Fibroblast of lung (primary cell): ENCODE measurements around the gene TCF12. TPM values are rescaled to one million over a fixed set of nuclear protein-coding genes. Genes with fewer than 3 reads are reported as not detected.
"Not testable (repeated sequence)": the region's sequence is repeated elsewhere in the genome, so short reads cannot be mapped to it uniquely, and the experiment has no call there.

Experiments
- DNase-seq, 2 donors: peaks; one replicate each; pipeline versions ENCODE4 v3.0.0 to v3.0.0-alpha.2; 2010; ENCODE audit warnings: low read depth in 2 of 2
- H2AFZ ChIP-seq: 2 replicates; pipeline ENCODE4 v1.5.1; 2012; ENCODE audit warnings: low read length, control low read depth, inconsistent platforms
- H3K27ac ChIP-seq: 2 replicates; pipeline ENCODE4 v1.5.1; 2011; ENCODE audit warnings: low read length, control low read depth; ENCODE audit not compliant: insufficient read depth
- H3K27me3 ChIP-seq: 2 replicates; pipeline ENCODE4 v1.5.1; 2011; ENCODE audit warnings: mild to moderate bottlenecking, low read length; ENCODE audit not compliant: control insufficient read depth, insufficient read depth
- H3K36me3 ChIP-seq: 2 replicates; pipeline ENCODE4 v1.5.1; 2011; ENCODE audit warnings: low read length; ENCODE audit not compliant: control insufficient read depth, insufficient read depth
- H3K4me1 ChIP-seq: 2 replicates; pipeline ENCODE4 v1.5.1; 2011; ENCODE audit warnings: low read length; ENCODE audit not compliant: control insufficient read depth, insufficient read depth; ENCODE audit errors: extremely low read depth
- H3K4me2 ChIP-seq: 2 replicates; pipeline ENCODE4 v1.5.1; 2011; ENCODE audit warnings: low read length, control low read depth; ENCODE audit not compliant: insufficient read depth; ENCODE audit errors: extremely low read depth
- H3K4me3 ChIP-seq, 4 experiments: fragments of 200-600 bp in 1 of 4; sonication (generic) in 1 of 4; replicated peaks in 1 of 4; 2 replicates each; pipeline ENCODE4 v1.5.1; 2011 to 2016; ENCODE audit warnings: low read length in 4 of 4, low read depth in 3 of 4, mild to moderate bottlenecking in 3 of 4, control low read depth in 2 of 4, inconsistent platforms in 1 of 4, mixed read lengths in 1 of 4; ENCODE audit not compliant: insufficient read depth in 1 of 4; ENCODE audit errors: control extremely low read depth in 1 of 4
- H3K79me2 ChIP-seq: 2 replicates; pipeline ENCODE4 v1.5.1; 2012; ENCODE audit warnings: mild to moderate bottlenecking, low read length, inconsistent platforms; ENCODE audit not compliant: control insufficient read depth, insufficient read depth
- H3K9ac ChIP-seq: 2 replicates; pipeline ENCODE4 v1.5.1; 2011; ENCODE audit warnings: mild to moderate bottlenecking, low read length, control low read depth; ENCODE audit not compliant: insufficient read depth
- H3K9me3 ChIP-seq: 2 replicates; pipeline ENCODE4 v1.5.1; 2012; ENCODE audit warnings: low read depth, low read length; ENCODE audit not compliant: control insufficient read depth, insufficient read depth
- H4K20me1 ChIP-seq: 2 replicates; pipeline ENCODE4 v1.5.1; 2011; ENCODE audit warnings: low read length; ENCODE audit not compliant: control insufficient read depth, insufficient read depth; ENCODE audit errors: extremely low read depth
- EZH2 ChIP-seq: IDR thresholded peaks from 2 replicates; pipeline ENCODE4 v1.5.1; 2012; ENCODE audit warnings: low read length, control low read depth, mild to moderate bottlenecking; ENCODE audit errors: missing control alignments
- polyA plus RNA-seq, 2 donors: library from polyadenylated mRNA; depleted of rRNA in 1 of 2; stranded (reverse) in 1 of 2; unstranded in 1 of 2; fragments of >200 nt; gene quantifications; 2 replicates each; pipeline ENCODE4 v1.2.1, GENCODE V29; 2011 to 2012; ENCODE audit warnings: missing spikeins in 1 of 2
- total RNA-seq: library from RNA; depleted of rRNA; stranded (reverse); fragments of >200 nt; gene quantifications from 2 replicates; pipeline ENCODE4 v1.2.1, GENCODE V29; 2014
- TF ChIP-seq, protein P1 (sequence below), 2 donors: IDR thresholded peaks in 1 of 2; conservative IDR thresholded peaks in 1 of 2; 1 replicate in 1 of 2; 2 replicates in 1 of 2; pipeline ENCODE4 v1.5.1; 2011 to 2012; ENCODE audit warnings: low read length in 2 of 2, control low read depth in 1 of 2, inconsistent platforms in 1 of 2, low read depth in 1 of 2, mild to moderate bottlenecking in 1 of 2

The TCF12 gene
- total and polyA plus RNA-seq, 2 donors (not counting 1 experiment from before 2014, with no cell fraction given): 105 to 232 TPM

DNA sequence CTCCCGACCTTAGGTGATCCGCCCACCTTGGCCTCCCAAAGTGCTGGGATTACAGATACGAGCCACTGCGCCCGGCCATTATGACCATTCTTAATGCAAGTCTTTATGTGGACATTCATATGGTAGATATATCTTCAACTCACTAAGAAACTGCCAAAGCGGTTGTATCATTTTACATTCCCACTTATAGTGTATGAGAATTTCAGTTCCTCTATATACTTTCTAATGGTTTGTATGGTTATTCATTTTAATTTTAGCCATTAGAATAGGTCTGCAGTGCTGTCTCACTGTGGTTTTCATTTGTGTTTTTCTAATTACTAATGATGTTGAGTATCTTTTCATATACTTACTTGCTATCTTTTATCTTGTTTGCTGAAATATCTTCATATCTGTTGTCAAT is 32.5 kb downstream of the TCF12 start:
- TF ChIP-seq EZH2: no peak
- TF ChIP-seq, protein P1, sequence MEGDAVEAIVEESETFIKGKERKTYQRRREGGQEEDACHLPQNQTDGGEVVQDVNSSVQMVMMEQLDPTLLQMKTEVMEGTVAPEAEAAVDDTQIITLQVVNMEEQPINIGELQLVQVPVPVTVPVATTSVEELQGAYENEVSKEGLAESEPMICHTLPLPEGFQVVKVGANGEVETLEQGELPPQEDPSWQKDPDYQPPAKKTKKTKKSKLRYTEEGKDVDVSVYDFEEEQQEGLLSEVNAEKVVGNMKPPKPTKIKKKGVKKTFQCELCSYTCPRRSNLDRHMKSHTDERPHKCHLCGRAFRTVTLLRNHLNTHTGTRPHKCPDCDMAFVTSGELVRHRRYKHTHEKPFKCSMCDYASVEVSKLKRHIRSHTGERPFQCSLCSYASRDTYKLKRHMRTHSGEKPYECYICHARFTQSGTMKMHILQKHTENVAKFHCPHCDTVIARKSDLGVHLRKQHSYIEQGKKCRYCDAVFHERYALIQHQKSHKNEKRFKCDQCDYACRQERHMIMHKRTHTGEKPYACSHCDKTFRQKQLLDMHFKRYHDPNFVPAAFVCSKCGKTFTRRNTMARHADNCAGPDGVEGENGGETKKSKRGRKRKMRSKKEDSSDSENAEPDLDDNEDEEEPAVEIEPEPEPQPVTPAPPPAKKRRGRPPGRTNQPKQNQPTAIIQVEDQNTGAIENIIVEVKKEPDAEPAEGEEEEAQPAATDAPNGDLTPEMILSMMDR (conservative IDR thresholded peaks at IDR 0.05 in 1 of 2, IDR thresholded peaks at IDR 0.05 in 1 of 2; ENCODE audit: low read depth in 1 of 2, low read length in 2 of 2): no peak
- H3K27me3 ChIP-seq: no peaks in the 10 kb centered on the region
- no peak overlapping the region for H3K4me2 ChIP-seq
- no peaks in the 10 kb centered on the region for H3K9me3 ChIP-seq
- peaks cover 2% of the 10 kb centered on the region for H4K20me1 ChIP-seq
- no peak overlapping the region for H3K27ac ChIP-seq
- peaks cover 41% of the 10 kb centered on the region for H3K79me2 ChIP-seq
- H3K9ac ChIP-seq: no peak overlapping the region
- H2AFZ ChIP-seq: no peak overlapping the region
- no peaks in the 10 kb centered on the region for H3K36me3 ChIP-seq
- no peak overlapping the region for H3K4me3 ChIP-seq
- peaks cover 3% of the 10 kb centered on the region for H3K4me1 ChIP-seq
- no peak for DNase-seq

- H3K36me3 ChIP-seq: no peaks in the 10 kb centered on the region
- no peaks in the 10 kb centered on the region for H3K27me3 ChIP-seq
- no peak overlapping the region for H3K4me2 ChIP-seq
- no peak for TF ChIP-seq EZH2
- TF ChIP-seq, protein P1 (conservative IDR thresholded peaks at IDR 0.05 in 1 of 2, IDR thresholded peaks at IDR 0.05 in 1 of 2; ENCODE audit: low read depth in 1 of 2, low read length in 2 of 2): no peak
- H3K9ac ChIP-seq: no peak overlapping the region
- H2AFZ ChIP-seq: no peak overlapping the region
- H3K9me3 ChIP-seq: no peaks in the 10 kb centered on the region
- peaks cover 43% of the 10 kb centered on the region for H3K79me2 ChIP-seq
- H3K27ac ChIP-seq: no peak overlapping the region
- peaks cover 2% of the 10 kb centered on the region for H4K20me1 ChIP-seq
- H3K4me3 ChIP-seq: no peak overlapping the region
- H3K4me1 ChIP-seq: no peaks in the 10 kb centered on the region
- no peak for DNase-seq
Measured at GRCh38 chr15:56953790-56954189, 35.3 kb downstream of the TCF12 start.

DNA sequence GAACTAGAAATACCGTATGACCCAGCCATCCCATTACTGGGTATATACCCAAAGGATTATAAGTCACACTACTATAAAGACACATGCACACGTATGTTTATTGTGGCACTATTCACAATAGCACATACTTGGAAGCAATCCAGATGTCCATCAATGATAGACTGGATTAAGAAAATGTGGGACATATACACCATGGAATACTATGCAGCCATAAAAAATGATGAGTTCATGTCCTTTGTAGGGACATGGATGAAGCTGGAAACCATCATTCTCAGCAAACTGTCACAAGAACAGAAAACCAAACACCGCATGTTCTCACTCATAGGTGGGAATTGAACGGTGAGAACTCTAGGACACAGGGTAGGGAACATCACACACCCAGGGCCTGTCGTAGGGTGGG is 36.6 kb downstream of the TCF12 start:
- not testable (repeated sequence) for H3K4me3 ChIP-seq, H3K27ac ChIP-seq, H3K4me2 ChIP-seq, H3K9me3 ChIP-seq, H3K4me1 ChIP-seq, H3K9ac ChIP-seq, H4K20me1 ChIP-seq, DNase-seq, H3K36me3 ChIP-seq, H2AFZ ChIP-seq, H3K27me3 ChIP-seq
- H3K79me2 ChIP-seq: peaks cover 38% of the 10 kb centered on the region
